Amniotic epithelial cell (primary cell): ENCODE results near the gene TRMT61A.
A peak's percentile ranks its signal among the peaks of the same experiment; 100 is the strongest.
"Not testable (repeated sequence)": the region's sequence is repeated elsewhere in the genome, so short reads cannot be mapped to it uniquely, and the experiment has no call there.

ENCODE experiments used
- DNase-seq: peaks from one replicate; pipeline ENCODE4 v3.0.0-alpha.2; 2010; ENCODE audit warnings: low read depth

Gene TRMT61A

GRCh38 chr14:103508521-103509329 lies 20.3 kb upstream of the TRMT61A start:
- no peak for DNase-seq

GRCh38 chr14:103509864-103510723 lies 18.9 kb upstream of the TRMT61A start:
- no peak for DNase-seq

GRCh38 chr14:103510724-103511693 lies 18.0 kb upstream of the TRMT61A start:
- no peak for DNase-seq

- not testable (repeated sequence) for DNase-seq
These were observed 16.8 kb upstream of the TRMT61A start for GRCh38 chr14:103512180-103512579.

GRCh38 chr14:103512701-103513611 lies 16.0 kb upstream of the TRMT61A start:
- DNase-seq = peak; percentile 53

- no peak for DNase-seq
These were observed 14.2 kb upstream of the TRMT61A start for GRCh38 chr14:103514596-103515421.

- no peak for DNase-seq
These were observed 12.4 kb upstream of the TRMT61A start for GRCh38 chr14:103516426-103517173.

GRCh38 chr14:103517174-103517566 lies 11.8 kb upstream of the TRMT61A start:
- no peak for DNase-seq

- DNase-seq = no peak
These were observed 11.1 kb upstream of the TRMT61A start for GRCh38 chr14:103517721-103518421.

- DNase-seq = no peak
These were observed 10.5 kb upstream of the TRMT61A start for GRCh38 chr14:103518422-103519042.

- peak; percentile 63 for DNase-seq
These were observed 9.8 kb upstream of the TRMT61A start for GRCh38 chr14:103519043-103519836.

GRCh38 chr14:103519837-103520212 lies 9.2 kb upstream of the TRMT61A start:
- no peak for DNase-seq

- DNase-seq = no peak
These were observed 8.7 kb upstream of the TRMT61A start for GRCh38 chr14:103520269-103520656.

GRCh38 chr14:103520657-103521437 lies 8.1 kb upstream of the TRMT61A start:
- peak; percentile 54 for DNase-seq

- DNase-seq = no peak
These were observed 7.5 kb upstream of the TRMT61A start for GRCh38 chr14:103521438-103521950.

GRCh38 chr14:103521951-103522563 lies 6.9 kb upstream of the TRMT61A start:
- DNase-seq = no peak
